GM03348 (cell line): ENCODE data around the gene NYAP2.

Source experiments
- DNase-seq: peaks from one replicate; pipeline ENCODE4 v3.0.0; 2012; ENCODE audit warnings: low spot score

Gene NYAP2

DNA sequence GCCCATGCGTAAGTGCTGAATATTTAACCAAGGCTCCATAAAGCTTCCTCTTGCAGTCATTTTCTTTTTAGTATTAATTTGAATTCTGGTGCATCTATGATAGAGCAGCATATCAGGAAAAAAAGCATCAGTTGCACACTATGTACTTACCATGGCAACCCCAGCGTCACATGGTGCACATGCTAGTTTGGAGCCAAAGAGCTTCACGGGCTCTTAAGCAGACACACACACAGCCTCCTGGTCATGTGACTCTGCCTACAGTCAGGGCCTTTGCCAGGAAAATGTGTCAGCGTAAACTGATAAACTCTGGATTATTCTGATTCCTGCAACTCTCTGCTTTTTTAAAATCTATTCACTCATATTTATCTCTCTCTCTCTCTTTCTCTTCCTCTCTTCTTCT lies 30.2 kb downstream of the NYAP2 start:
- DNase-seq, result no peak

DNA sequence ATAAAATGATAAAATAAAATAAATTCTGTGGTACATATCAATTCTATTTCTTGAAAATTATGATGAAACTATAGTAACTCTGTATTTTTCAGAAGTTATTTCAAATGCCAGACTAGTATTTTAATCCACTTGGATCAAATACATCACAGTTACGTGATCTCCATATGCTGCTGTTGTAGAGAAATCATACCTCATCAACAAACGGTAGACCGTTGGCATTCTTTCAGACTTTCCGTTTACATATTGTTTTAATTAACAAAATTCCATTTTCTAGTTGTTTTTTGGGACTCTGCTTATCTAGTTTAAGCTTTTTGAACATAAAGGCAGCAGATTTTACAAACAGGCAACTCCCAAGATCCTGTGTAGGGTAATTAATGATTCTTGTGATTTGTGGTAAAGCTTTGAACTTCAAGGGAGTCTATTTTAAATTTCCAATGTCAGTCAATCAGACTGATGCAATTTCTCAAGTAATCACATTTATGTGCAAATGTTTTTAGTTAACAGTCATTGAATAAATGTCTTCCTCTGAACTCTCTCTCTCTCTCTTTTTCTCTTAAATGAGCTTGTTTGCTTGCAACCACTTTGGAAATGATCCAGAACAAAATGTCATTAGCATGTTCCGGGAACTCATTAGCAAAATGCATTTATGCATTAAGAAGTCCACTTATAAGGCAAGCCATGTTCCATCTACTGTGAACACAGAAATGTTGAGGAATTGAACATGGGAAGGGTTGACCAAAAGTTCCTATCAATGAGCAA lies 31.8 kb downstream of the NYAP2 start:
- no peak for DNase-seq

DNA sequence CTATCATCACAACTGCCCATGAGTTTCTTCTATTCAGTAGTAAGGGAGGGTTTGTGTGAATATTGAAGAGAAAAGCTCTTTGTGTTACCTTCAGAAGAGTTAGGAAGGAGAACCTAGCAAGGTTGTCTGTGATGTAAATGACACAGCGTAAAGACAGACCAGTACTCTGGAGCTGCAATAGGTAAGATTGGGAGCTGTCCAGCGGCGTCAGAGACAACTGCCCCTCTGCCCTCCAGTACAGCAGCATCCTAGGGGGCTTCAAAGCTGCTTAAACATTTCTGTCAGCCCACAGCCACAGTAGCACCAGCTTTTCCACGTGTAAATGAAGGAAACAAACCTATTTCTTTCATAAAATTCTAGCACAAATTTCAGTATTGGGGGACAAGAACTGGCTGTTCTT lies 34.5 kb downstream of the NYAP2 start:
- no peak for DNase-seq

DNA sequence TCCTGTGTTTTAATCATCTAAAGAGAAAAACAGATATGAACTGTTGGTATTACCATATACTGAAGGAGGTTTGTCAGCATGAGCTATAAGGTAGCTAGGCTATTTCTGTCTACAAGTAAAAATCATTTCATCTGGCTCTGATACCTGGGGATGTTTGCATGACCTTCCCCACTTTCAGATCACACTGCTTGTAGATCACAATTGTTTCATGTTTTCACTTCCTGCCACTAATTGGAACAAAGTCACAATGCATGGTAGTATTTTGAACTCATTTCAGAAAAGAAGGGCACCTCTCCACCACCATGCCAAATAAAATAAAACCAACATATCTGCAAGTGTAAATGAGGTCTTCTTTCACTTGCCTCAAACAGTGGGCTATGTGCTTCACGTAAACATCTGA lies 37.8 kb downstream of the NYAP2 start:
- DNase-seq, result no peak

DNA sequence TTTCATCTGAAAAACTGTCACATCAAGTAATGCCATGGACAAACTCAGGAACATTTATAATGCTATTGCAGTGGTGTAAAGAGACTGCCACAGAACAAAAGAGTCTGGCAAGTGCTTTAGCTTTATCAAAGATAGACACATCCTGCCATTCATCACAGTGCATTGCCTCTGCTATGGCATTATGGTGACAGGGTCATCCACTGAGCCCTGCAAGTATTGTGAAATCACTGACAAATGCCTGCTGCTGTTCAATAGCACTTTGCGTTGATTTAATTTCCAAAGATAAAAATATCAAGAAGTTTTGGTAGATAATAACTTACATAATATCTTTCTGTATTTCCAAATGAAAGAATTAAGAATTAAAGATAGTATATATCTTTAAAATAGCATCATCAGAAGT lies 38.7 kb downstream of the NYAP2 start:
- no peak for DNase-seq

DNA sequence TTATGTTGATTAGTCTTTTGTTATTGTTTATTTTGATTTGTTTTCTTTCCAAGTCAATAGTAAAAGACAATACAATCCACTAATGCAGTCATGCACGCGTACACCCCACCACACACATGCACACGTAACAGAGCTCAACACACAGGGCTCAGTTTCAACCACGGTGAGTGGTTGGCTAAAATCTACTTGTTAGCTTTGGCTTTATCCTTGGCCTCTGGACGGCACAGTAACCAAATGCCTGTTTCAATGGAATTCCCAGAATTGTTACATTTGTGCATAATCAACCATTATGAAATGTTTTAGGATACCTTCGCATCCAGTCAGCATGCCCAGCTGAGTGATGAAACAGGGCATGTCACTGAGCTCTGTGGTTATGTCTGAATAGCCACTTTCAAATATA lies 53.2 kb downstream of the NYAP2 start:
- DNase-seq, result no peak

DNA sequence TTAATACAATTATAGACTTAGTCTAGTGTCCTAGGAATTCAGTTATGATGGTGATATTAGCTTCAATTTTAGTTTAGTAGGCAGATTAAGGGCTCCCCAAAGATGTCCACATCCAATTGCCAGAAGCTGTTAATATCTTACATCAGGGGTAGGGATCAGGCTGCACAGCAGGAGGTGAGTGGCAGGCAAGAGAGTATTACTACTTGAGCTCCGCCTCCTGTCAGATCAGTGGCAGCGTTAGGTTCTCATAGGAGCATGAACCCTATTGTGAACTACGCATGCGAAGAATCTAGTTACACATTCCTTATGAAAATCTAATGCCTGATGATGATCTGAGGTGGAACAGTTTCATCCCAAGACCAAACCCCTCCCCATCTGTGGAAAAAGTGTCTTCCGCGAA lies 54.9 kb downstream of the NYAP2 start:
- no peak for DNase-seq

DNA sequence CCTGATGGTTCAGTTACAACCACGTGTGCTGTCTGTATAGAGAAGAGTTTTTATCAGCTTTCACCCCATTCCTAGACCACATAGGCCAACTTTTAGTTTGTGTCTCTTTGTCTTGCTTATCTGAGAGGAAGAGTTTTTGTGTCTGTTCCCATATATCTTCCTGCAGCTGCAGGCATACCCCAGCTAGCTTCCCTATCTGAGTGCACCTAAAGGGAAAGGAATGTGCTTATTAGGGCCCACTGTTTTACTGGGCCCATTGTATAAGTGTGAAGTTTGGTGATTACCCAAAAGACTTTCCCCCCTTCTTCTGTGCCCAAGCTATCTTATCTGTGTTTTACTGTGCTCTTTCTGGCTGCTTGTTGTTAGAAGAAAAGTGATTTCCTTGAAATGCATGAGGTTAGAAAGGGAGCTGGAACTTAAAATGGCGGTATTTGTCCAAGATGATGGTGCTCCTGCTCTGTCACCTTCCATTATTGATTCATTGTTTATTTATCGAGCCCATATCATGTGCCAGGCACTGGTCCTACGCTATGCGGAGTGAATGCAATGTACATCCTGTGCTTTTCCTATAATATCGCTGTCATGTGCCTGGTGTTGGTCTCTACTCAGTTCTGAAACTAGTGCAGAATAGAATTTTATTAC lies 57.2 kb downstream of the NYAP2 start:
- no peak for DNase-seq

DNA sequence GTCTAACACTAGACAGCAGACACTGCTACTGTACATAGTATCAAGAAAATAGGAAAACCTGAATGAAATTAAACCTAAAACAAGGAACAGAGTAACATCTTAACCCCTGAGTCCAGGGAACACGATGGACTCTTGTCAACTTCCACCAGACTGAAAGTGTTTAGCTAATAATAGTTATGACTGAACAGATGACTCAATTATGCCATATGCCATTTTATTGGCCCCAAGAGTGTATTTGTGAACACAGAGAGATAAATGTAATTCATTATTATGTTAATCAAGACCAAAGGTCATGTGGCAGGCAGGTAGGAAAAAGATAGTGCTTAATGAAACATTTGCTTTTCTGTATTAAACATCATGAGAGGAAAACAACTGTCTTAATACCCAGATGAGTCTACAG lies 58.0 kb downstream of the NYAP2 start:
- DNase-seq, result no peak

DNA sequence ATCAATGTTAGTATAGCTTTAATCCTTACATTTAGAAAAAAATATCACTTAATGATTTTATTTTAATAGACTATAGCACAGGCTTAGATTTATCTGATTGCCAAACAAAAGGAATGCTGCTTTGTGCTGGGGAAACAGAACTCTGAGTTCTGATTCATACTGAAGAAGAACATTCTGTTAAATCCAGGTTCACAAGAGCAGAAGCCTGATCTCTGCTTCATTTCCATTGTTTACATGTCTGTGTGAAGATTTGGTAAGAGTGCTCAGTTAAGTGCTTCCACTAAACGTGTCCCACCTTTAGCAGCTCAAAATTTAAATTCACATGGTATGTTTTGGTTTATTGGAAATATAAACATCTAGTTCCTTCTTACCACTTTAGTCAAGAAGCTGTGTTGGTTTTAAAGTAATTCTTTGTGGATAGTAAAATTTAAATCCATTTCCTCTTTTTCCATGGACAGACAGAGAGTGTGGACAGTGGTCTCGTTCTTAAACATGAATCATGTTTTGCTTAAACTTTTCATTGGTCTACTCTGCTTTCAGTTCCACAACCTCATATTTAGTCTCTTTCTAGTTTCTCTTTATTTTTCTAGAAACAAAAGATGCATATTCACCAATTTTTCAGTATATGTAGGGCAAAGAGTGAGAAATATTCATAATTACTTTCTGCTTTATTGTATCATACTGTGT lies 59.1 kb downstream of the NYAP2 start:
- no peak for DNase-seq

DNA sequence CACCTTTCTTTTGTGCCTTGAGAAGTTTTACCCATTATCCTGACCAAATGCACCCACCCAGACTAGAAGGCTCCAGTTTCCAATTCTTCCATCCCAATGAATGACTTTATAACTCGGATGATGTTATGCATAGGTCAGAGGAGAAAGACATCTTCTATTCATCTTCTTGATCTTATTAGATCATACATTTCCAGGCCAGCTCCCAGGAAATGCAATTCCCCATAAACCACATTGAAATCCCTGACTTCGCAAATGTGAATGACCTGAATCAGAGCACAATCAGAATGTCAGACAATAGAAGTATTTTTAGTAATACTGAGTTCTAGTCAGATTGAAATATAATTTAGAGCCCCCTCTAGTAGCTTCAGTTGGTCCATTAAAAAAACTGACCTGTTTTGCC lies 62.9 kb downstream of the NYAP2 start:
- no peak for DNase-seq

DNA sequence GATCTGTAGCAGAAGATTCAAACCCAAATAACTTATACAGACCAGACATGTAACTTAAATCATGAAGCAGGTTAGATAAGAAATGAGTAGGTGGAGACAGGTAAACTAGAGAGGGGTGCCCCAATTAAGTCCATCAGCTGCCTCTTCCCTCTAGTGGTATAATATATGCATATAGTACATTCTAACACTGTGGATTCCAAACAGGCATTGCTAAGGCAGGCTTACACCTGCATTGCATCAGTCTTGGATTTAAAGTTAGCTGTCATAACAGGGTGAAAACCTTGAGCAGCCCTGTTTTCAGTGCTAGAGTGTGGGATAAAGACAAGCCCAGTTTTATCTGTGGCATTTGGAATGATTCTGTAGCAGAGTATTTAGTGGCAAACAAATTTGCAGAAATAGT lies 63.4 kb downstream of the NYAP2 start:
- DNase-seq, result no peak

DNA sequence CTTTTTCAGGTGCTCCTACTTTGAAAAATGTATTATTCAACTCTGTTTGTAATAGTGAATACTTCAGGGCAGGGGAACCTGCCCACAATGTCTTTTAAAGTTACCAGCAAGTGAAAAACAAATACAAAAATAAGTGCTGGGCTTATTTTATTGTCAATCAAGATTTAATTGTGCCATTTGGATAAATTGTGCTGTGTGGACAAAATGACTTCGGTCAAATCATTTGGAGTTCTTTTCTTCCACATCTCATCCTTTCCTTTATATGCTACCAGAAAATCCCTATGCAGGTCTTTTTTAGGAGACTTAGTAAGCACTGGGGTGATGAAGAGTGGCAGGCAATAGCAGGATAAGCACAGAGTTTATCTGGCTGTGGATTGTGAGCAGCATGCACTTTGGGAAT lies 63.9 kb downstream of the NYAP2 start:
- DNase-seq, result no peak

DNA sequence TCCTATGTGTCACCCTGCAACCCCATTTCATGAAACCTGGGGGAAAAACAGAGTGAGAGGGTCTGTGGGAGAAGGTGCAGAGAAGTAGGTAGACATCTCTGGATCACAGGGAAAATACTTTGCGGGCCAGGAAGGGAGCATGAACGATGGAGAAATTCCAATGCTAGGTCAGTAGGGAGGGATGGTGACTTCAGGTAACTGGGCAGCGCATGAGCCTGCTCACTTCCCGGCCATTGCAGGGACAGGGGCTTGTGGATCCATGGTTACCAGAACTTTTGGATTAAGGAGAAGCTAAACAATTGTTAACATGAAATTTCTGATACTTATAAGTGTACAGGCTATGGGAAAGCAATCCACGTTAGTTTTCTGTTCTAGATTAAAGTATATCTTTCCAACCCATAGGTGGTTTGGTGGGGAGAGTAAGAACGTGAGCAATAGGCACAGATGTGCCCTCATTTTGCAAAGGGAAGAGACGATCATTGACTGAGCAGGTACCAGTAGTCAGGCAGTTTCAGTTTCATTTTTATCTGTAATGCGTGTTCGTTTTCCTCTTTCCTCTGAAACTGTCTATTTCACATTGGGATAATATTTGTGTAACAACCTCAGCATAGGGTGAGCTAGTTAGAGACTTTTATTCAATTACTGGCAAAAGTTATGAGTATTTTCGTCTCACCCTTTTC lies 65.0 kb downstream of the NYAP2 start:
- DNase-seq, result no peak

DNA sequence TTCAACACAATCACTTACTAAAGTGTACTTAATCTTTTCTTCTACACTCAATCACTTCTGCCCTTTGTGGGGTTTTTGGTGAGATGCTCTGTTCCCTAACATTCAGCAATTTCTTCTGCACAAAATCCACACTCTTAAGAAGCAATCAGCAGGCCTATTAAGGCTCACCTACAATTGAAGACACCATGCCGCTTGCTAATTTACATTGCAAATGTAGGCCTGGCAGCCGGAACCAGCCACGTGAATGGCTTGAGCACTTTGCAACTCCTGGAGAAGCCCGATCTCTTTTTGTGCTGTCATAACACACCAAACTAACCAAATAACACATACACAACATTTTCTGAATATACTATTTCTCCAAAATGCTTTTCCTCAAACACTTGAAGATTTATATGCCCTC lies 66.3 kb downstream of the NYAP2 start:
- DNase-seq, result no peak

DNA sequence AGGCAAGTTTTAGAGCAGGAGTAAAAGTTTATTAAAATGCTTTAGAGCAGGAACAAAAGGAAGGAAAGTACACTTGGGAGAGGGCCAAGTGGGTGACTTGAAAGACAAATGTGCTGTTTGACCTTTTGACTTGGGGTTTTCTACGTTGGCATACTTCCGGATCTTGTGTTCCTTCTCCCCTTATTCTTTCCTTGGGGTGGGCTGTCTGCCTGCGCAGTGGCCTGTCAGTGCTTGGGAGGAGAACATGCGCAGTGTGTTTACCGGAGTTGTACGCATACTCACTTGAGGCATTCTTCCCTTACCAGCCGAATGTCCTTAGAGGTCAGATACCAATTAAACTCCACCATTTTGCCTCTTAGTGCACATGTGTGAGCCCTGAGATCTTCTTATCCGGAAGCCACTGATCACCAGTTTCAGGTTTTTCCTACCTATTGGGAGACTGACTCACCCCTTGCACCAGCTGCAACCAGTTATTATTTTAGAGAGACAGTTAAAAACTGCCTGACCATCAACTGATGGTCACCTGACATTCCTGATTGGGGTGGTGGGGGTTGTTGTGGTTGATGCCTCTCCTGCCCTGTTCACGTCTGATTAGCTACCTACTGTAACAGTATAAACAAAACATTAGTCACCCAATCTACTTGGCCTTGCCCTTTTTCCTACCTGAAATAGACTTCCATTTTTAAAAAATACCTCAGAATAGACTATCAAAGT lies 67.5 kb downstream of the NYAP2 start:
- no peak for DNase-seq

DNA sequence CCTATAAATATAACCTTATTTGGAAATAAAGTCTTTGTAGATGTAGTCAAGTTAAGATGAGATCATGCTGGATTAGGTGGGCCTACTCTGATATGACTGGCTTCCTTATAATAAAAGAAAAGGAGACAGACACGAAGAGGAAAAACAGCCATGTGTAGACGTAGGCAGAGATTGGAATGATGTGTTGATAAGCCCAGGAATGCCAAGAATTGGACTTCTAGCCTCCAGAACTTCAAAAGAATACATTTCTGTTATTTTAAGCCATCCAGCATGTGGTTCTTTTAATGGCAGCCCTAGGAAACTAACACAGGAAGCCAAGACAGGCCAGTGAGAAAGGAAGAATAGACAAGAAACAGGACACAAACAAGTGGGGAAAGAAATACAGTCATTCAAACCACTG lies 68.6 kb downstream of the NYAP2 start:
- DNase-seq, result no peak

DNA sequence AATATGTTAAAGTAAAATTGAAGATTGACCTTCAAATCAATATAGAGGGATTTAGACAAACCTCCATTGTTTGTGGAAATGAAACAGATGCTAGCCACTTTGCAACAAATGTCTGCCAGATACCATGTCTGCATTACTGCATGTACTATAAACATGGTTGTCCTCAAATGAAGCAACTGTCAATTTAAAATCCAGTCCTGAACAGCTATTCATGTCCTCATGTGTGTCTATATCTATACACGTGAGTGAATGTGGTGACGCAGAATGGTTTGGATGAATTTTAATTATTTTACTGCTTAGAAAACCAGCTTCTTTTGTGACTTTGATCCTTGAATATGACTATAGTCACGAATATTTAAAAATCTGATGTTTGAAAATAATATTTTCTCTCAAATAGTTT lies 71.5 kb downstream of the NYAP2 start:
- DNase-seq, result no peak

DNA sequence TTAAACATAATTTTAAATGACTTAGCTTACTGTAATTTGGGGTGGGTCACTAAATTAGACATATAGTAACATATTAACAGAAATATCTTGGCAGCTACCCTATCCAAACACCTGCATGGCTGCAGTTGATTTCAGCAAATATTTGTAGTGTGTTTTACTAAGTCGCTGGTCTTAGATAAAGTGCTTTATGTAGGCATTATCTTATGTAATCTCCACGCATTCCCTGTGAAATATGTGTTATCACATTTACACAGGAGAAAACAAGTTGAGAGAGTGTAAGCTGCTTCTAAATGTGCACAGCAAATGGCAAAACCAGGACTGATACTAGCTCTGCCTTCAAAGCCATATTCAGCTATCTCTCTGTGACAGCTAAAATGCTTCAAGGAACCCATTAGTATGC lies 72.0 kb downstream of the NYAP2 start:
- DNase-seq, result no peak

DNA sequence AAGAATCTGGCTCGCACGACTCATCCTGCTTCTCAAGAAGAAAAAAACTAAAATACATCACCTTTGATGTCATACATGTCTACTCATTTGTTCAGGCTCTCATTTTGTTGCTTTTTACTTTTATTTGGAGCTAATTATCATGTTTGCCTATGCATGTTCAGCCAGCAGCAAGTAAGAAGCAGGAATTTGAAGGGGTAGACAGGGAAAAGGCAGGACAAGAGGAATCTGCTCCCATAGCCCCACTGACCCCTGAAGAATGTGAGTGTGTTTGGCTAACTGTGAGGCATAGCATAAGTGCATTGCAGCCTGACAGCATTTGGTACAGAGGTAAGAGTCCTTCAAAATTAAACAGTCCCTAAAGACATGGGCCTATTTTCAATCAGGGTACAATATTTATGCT lies 72.7 kb downstream of the NYAP2 start:
- DNase-seq, result no peak

DNA sequence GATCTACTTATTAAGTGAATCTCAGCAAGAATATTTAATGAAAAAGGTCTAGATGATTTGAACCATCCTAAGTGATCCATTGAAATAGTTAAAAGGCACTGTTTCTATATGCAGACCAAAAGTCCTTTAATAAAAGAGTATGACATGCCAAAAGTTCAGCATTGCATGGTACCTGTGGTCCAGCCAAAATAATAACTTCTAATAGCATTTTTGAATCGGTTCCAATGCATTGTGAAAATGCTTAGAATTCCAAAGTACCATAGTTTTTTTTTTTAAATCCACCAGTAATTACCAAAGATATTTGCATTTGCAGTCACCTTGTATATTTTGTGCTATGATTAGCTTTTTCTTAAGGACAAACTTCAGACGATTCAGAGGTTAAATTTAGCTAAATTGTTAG lies 79.9 kb downstream of the NYAP2 start:
- DNase-seq, result no peak

DNA sequence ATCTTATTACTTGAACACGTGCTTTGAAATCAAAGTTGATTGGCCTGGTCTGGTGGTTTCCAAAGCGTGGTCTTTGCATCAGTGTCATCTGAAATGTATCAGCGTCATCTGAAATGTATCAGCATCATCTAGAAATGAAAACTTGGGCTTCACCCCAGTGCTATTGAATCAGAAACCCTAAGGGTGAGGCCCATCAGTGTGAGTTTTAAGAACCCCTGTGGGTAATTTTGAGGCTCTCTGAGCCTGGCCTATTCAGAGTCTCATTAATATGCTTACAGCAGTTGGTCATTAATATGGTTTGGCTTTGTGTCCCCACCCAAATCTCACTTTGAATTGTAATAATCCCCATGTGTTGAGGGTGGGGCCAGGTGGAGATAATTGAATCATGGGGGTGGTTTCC lies 85.2 kb downstream of the NYAP2 start:
- no peak for DNase-seq
